HEK293T (cell line): ENCODE measurements around the gene CDH8.

Source experiments
- ELF4 ChIP-seq: fragments of 450-650 bp; IDR thresholded peaks from 2 replicates; pipeline ENCODE4 v1.6.1; 2017; ENCODE audit warnings: antibody characterized with exemption
- HDGF ChIP-seq: fragments of 450-650 bp; IDR thresholded peaks from 2 replicates; pipeline ENCODE4 v1.6.1; 2017; ENCODE audit warnings: antibody characterized with exemption, borderline replicate concordance
- L3MBTL2 ChIP-seq: fragments of 450-650 bp; conservative IDR thresholded peaks from 2 replicates; pipeline ENCODE4 v1.6.1; 2016; ENCODE audit warnings: mild to moderate bottlenecking
- LEF1 ChIP-seq: fragments of 450-650 bp; IDR thresholded peaks from 2 replicates; pipeline ENCODE4 v1.6.1; 2017; ENCODE audit warnings: mild to moderate bottlenecking, borderline replicate concordance
- SP1 ChIP-seq: fragments of 450-650 bp; IDR thresholded peaks from 2 replicates; pipeline ENCODE4 v1.6.1; 2017
- SUZ12 ChIP-seq: fragments of 450-650 bp; IDR thresholded peaks from 2 replicates; pipeline ENCODE4 v1.6.1; 2016; ENCODE audit warnings: mild to moderate bottlenecking
- ZNF384 ChIP-seq: fragments of 450-650 bp; IDR thresholded peaks from 2 replicates; pipeline ENCODE4 v1.6.1; 2016

DNA sequence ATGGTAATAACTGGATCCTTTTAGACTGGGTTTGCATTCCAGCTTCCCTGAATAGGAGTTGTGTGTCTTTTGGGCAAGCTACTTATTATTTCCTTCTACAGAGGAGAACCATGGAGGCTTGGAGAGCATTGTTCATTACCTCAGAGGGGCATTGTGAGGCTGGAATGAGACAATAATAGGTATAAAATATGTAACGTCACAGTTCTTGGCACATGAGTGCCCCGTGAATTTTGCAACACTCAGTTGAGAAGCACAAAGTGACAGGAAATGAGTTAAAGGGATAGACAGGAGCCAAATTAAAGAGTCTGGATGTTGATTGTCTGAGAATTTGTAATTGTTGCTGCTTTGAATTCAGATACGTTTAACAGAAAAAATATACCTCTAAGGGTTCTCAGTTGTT lies 92.2 kb downstream of the CDH8 start:
- TF ChIP-seq ELF4 (no peak), SUZ12 (no peak), SP1 (no peak), HDGF (no peak), ZNF384 (no peak), LEF1 (no peak), L3MBTL2 (no peak)
